Activated CD4-positive, alpha-beta T cell treated with anti-CD3 and anti-CD28 coated beads for 1 hour (primary cell): Measurements from ENCODE around the gene B3GALT4.
"Not testable (repeated sequence)": the region's sequence is repeated elsewhere in the genome, so short reads cannot be mapped to it uniquely, and the experiment has no call there.

Source experiments
- DNase-seq: peaks from one replicate; pipeline ENCODE4 v3.0.0-alpha.2; 2020

The B3GALT4 gene

DNA sequence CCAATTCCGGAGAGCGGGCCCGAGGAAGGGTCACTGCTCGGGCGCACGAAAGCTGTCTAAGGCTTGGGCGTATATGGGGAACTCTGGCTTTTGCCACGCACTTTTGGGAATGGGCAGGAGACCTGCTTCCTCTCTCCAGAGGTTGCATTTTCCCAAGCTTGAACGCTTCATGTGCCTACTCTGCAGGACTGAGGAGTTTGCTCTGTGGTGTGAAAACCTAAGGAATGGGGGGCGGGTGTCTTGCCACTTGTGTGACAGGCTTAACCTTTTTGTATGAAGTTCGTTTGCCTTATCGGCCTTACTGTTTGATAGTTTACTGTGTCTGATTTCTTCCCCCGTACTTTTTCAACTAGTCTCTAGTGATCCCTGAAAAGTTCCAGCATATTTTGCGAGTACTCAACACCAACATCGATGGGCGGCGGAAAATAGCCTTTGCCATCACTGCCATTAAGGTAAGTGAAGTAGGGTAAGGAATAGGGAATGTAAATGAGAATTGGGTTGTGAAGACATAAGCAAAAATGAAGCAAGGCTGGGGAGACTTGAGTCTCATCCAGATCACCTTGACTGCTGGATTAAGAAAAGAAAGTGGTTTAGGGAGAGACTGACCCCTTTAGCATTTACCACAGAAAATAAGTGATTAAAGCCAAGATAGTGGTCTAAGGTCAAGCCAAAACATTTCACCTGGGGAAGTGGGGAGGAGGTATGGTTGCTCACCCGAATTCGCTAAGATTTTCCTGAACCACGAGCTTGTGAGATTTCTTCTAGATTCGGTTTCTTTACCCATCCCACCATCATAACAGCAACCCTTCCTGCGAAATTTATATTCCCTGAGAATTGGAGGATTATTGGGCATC lies 4.4 kb upstream of the B3GALT4 start:
- no peak for DNase-seq

DNA sequence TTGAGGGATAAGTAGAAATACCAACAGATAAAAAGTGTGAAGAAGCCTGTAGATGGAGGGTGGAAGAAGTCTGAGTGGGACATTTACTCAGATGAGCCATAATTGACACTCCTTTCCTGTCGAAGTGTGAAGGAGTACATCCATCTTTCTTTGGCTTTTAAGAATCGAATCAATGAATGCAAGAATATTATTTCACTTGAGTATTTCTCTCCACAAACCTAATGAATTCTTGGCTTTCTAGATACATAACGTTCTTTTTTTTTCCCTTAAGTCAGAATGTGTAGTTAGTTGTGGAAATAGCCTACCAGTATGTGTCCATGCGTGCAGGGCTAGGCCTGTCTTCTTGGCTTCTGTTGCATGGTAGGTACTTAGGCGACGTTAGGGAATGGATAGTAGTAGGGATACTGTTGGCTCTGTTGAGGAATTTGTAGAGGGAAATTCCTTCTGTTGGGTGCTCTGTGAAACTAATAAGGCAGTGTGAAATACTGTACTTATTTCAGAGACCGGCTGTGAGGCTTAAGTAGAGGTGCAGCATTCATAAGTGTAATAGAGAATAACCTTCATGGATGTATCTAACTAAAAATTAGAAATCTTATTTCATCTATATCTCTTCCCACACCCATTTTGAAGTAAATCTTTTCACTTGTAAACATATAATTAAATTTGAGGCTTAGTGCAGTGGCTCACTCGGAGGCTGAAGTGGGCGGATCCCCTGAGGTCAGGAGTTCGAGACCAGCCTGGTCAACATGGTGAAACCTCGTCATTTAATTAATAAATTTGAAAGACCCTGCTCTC lies 3.6 kb upstream of the B3GALT4 start:
- no peak for DNase-seq

DNA sequence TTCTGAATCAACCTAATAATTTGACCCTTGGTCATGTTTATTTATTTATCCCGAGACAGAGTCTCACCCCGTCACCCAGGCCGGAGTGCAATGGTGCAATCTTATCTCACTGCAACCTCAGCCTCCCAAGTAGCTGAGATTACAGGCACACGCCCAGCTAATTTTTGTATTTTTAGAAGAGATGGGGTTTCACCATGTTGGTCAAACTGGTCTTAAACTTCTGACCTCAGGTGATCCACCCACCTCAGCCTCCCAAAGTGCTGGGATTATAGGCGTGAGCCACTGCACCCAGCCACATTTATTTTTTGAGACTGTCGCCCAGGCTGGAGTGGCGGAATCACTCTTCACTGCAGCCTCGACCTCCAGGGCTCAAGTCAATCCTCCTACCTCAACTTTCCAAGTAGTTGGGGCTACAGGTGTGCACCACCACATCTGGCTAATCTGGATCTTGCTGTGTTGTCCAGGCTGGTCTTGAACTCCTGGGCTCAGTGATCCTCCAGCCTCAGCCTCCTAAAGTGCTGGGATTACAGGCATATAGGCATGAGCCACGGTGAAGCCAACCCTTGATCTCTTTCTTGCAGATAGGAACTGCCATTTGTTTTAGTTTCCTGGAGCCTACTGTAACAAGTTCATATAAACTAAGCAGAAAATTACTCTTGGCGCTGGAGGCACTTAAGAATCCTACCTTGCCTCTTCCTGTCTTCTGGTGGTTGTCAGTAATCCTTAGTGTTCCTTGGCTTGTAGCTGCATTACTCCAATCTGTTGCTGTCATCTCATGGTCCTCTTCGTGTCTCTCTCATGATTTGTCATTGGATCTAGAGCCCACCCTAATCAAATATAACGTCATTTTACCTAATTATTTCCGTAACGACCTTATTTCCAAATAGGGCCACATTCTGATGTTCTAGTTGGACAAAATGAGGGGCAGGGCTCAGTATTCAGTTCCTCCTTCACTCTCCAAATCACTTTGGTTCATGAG lies 2.7 kb upstream of the B3GALT4 start:
- no peak for DNase-seq

DNA sequence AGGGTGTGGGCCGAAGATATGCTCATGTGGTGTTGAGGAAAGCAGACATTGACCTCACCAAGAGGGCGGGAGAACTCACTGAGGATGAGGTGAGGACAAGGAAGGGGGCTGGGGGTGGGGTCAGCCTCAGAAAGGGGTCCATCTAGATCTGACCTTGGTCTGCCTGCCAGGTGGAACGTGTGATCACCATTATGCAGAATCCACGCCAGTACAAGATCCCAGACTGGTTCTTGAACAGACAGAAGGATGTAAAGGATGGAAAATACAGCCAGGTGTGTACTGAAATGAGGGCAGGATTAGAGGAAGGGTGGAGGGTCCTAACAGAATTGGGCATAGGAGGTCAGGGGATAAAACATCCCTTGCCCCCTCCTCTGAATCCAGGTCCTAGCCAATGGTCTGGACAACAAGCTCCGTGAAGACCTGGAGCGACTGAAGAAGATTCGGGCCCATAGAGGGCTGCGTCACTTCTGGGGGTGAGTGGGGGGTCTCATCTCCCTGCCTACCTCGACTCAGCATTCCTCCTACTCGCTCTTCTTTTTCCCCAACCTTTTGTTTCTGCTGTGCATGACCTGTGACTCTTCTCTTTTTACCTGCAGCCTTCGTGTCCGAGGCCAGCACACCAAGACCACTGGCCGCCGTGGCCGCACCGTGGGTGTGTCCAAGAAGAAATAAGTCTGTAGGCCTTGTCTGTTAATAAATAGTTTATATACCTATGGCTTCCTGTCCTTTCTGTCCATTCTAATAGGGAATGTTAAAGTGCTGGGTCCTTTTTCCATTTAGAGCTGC lies 935 bp upstream of the B3GALT4 start:
- not testable (repeated sequence) for DNase-seq

DNA sequence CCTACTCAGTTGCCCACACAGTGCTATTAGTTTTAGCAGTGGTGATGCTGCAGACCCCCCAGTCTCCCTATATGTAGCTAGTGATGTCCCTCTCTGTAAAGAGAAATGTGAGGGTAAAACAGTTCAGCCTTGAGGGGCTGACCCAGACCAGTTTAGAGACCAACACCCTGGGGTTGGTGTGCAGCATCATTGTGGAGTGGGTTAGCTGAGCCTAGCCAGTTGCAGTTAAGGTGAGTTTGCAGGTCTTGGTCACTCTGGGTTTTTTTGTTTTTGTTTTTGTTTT lies 401 bp upstream of the B3GALT4 start:
- no peak for DNase-seq

DNA sequence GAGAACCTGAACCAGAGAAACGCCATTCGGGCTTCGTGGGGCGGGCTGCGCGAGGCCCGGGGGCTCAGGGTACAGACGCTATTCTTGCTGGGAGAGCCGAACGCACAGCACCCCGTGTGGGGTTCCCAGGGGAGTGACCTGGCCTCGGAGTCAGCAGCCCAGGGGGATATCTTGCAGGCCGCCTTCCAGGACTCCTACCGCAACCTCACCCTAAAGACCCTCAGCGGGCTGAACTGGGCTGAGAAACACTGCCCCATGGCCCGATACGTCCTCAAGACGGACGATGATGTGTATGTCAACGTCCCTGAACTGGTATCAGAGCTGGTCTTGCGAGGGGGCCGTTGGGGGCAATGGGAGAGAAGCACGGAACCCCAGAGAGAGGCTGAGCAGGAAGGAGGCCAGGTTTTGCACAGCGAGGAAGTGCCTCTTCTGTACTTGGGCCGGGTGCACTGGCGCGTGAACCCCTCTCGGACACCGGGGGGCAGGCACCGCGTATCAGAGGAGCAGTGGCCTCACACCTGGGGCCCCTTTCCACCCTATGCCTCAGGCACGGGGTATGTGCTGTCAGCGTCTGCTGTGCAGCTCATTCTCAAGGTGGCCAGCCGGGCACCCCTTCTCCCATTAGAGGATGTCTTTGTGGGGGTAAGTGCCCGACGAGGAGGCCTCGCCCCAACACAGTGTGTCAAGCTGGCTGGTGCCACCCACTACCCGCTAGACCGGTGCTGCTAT lies 904 bp downstream of the B3GALT4 start:
- DNase-seq, result no peak

DNA sequence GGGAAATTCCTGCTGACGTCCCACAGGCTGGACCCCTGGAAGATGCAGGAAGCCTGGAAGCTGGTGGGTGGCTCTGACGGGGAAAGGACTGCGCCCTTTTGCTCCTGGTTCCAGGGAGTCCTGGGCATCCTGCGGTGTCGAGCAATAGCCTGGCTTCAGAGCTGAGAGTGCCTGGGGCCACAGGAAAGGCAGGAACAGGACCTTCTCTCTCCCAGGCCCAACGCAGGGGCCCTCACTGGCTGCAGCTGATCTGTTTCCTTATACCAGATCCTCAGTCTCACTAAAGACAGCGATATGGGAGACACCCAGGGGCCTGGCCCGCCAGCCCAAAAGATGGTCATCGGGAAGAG lies 1.4 kb downstream of the B3GALT4 start:
- no peak for DNase-seq

DNA sequence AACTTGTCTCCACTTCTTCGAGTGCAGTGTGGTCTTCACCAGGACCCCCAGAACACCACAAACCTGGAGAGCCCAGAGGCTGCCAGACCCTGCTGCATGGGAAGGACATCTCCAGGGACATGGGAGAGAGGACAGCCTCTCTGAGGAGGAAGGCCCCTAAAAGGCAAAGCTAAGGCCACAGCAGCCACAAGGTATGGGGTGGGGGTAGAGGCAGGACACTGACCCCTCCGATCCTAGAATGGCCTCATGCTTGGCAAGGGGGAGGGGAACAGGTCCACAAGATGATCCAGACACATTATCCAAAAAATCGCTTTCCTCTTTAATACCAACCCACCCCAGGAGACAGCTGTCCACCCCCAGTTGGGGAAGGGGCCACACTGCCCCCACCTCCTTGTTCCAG lies 1.9 kb downstream of the B3GALT4 start:
- no peak for DNase-seq

DNA sequence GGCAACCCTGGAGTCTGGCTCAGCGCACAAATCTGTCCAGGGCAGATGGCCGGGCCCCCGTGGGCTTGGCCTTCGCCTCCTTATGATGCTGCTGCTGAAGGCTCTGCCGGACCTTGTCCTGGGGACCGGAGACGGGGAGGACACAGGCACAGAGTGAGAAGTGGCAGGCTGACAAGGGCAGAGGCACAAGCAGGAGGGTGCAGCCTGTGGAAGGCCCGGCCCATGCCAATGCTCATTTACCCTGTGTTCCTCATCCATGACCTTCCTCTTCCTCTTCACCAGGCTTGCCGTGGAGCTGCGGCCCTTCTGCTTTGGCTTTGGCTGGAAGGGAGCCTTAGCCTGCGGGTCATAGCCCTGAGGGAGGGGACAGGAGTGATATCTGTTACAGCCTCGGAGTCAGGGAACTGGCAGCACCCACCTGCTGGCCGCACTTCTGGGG lies 2.4 kb downstream of the B3GALT4 start:
- DNase-seq, result no peak

DNA sequence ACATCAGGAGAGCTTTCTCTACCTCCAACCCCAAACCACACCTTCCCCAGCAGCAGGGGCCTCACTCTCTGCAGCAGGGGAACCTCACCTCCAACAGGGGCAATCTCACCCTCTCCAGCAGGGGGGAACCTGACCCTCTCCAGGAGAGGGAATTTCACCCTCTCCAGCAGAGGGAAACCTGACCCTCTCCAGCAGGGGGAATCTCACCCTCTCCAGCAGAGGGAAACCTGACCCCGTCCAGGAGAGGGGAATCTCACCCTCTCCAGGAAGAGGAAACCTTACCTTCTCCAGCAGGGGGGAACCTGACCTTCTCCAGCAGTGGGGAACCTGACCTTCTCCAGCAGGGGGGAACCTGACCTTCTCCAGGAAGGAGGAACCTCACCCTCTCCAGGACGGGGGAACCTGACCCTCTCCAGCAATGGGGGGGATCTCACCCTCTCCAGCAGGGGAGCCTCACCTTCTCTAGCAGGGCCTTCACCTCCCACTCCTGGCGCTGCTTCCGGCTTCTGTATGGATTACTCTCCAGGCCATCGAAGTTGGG lies 3.1 kb downstream of the B3GALT4 start:
- no peak for DNase-seq

DNA sequence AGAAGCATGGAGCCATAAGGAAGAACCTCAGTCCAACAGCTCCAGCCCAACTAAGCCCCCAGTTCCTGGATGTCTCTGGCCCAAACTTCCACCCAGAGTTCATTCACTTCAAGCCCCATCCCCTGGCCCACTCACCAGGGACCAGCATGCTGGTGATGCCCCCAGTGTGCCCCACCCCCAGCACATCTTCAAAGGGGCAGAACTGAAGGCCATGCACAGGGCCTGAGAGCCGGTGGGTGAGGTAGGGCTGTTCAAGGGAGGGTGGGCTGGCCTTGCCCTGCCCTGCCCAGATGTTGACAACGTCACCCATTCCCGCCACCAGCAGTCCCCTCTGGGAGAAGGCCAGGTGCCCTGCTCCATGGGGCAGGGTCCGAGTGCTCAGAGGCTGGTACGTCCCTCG lies 3.6 kb downstream of the B3GALT4 start:
- no peak for DNase-seq

DNA sequence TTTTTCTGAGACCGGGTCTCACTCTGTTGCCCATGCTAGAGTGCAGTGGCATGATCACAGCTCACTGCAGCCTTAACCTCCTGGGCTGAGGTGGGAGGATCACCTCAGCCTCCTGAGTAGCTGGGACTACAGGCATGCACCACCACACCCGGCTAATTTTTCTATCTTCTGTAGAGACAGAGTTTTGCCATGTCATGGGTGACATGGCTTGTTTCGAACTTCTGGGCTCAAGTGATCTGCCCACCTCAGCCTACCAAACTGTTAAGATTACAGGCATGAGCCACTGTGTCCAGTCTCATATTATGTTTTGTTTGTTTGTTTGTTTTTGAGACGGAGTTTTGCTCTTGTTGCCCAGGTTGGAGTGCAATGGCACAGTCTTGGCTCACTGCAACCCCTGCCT lies 8.3 kb downstream of the B3GALT4 start:
- DNase-seq, result not testable (repeated sequence)

DNA sequence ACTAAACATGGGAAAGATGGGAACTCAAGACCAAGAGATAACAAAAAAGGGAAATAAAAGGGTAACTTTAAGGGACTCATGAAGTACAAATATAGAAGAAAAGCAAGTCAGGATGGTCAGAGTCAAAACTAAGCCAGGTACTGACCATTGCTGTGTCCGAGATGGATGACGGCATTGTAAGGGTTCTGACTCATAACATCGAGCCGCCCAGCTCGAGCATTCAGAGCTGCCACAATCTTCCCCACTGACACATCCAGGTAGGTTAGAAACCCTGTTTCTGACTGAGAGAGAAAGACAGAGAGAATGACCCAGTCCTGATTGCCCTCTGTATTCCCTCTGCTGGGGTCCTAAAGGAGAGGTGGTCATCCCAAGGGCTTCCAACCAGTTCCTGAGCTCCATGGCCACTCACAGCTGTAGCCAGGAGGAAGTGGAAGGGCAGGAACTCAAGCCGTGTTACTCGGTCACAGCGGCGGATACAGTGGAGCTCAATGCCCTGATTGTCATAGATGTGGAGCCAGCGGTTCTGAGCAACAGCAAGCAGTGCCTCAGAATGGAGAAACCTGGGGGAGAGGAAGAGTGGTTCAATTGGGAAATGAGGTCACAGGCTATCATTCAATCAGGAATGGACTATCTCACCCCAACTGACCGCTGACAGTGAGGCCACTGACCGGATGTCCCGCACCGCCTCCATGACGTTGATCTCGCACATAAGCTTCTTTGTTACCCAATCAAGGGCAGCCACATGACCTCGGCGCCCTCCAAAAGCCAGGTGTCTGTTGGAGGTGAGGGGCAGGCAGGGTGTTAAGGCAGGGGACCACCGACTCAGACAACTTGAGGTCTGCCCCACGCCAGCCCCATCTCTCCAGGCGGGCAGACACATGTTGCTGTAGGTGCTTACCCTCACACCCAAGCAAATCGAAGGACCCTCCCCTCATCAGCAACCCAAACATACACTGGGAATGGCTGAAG lies 10.3 kb downstream of the B3GALT4 start:
- DNase-seq, result no peak

DNA sequence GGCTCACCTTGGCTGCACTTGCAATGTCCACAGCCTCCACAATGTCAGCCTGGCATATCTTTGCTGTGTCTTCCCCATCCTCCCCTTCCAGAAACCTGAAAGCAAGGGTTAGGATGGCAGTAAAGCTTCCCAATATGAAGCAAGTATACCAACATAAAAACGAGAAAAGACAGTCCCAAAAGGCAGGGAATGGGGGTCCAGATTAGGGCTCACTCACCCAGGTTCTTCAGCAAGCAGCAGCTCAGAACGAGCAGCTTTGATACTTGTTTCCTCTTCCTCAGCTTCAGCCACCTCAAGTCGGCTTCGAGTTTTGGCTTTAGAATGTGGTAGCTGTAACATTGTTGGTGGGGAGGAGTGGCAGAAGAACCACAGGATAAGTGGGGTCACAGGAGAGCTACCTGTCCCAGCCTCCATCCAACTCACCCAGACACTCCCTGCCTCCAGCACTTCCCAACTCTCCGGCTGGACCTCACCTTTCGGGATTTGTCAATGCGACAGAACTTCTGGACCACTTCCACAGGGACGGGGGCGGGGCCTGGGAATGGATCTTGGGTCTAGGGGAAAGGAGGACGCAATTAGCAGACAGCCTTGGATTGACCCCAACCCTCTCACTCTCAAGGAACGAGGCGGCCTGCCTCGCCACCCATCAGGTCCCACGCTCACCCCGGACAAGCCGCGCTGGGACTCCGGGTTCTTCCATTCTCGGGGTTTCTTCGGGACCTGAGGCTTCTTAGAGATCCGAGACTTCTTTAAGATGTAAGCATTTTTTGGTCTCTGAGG lies 11.4 kb downstream of the B3GALT4 start:
- no peak for DNase-seq

DNA sequence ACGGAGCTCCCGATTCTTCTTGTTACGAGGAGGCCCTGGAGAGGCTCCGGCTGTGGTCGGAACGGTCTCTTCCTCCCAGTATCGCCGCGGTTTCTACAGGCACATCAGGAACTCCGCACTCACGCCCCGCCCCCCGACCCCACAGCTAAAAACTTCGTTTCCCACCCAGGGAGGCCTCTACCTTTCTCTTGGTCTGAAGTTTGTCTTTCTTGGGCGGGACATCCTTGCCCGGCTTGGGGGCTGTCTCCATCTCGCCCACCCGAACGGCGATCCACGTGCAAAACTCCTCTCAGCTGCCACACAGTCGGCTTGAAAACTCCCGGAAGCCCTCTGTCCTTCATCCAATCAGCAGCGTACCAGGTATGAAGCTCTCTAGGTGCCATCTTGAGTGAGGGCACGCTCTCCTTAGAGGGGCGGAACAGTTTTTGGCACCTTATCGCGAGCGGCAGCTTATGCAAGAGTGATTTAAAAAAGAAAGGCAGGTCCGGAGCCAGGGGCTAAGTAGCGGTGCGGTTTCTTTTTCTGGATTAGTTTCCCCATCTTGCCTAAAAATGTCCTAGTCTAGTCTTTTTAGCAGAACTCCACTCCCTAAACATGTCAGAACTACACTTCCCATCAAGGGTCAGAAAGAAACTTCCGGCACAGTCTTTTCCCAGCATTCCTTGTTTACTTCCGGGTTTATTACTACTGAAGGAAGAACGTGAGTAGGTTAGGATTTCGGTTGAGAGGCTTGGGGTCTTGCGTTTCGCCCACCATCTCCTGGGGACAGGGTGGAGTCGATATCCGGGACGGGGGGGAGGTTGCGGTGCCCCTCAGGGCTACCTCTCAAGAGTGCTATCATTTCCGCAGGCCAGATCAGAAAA lies 12.2 kb downstream of the B3GALT4 start, which contains the start of the genes PFDN6 and WDR46:
Gene PFDN6 (plus strand): TSS at position 681 of the 863 bp plus-strand sequence. CDS start 256 bp downstream, outside the sequence.
Gene WDR46 (minus strand): TSS at position 319 of the 863 bp plus-strand sequence. CDS start 69 bp downstream, at position 250.
- DNase-seq, result peak; percentile 68

DNA sequence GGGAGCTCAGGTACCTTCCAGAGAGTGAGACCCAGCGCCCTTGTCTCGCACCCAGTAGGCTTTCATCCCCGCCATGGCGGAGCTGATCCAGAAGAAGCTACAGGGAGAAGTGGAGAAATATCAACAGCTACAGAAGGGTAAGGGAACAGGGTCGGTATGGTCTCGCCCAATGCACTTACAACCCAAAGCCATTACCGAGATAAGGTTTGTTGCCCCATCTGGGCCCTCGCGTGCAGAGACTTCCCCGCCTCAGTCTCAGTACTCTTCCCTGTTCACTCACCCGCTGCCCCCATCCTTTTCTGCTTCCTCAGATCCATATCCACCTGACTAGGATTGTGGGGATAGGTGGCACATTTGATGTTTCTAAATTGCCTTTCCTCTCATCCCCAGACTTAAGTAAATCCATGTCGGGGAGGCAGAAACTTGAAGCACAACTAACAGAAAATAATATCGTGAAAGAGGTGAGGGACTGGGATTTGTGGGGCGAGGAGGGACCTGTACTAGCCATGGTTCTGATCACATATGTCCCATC lies 12.9 kb downstream of the B3GALT4 start:
- no peak for DNase-seq

DNA sequence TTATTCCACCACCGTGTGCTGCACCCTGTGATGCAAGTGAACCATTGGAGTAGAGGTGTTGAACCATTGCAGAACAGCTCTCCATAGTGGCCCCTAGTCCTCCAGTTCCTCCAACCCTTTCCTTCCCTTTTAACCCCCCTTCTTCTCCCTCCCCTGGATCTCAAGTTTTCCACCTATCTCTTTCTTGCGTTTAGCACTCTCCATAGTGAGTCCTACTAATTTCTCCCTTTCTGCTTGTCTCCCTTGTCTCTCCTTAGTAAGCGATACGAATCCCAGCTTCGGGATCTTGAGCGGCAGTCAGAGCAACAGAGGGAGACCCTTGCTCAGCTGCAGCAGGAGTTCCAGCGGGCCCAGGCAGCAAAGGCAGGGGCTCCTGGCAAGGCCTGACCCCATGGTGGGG lies 13.5 kb downstream of the B3GALT4 start:
- DNase-seq, result no peak
